ENCODE data around the gene PCNX4.

Gene PCNX4

GRCh38 chr14:60107477-60107876 lies 15.8 kb downstream of the PCNX4 start:
- H3K4me1 ChIP-seq (ENCODE audit: control insufficient read depth, insufficient read depth, low read length): no peaks in the 10 kb centered on the region
- no peaks in the 10 kb centered on the region for H3K9me3 ChIP-seq (ENCODE audit: control insufficient read depth, low read length)
- H3K36me3 ChIP-seq (ENCODE audit: control insufficient read depth, insufficient read depth, low read length): no peaks in the 10 kb centered on the region
- H3K27me3 ChIP-seq (ENCODE audit: control insufficient read depth, insufficient read depth, low read length): no peaks in the 10 kb centered on the region
- no peak overlapping the region for H3K9ac ChIP-seq (ENCODE audit: low read length)
- H3K4me3 ChIP-seq (ENCODE audit: low read length): no peak overlapping the region

DNA sequence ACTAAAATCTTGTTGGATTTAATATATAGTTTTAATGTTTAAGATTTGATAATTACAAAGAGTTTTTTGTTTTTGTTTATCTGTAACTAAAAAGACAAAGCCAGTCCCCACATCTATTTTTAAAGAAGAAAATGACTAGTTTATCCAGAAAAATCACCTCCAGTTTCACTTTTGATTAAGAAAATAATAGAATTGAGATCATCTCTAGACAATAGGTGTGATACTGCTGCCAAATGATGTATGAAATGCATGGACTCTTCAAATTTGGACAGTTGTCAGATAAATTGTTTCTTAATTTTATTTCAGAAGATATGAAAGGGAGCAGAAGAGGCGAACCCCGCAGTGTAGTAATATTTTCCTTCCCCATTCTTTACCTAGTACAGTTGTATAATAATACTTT lies 20.0 kb downstream of the PCNX4 start:
- no peak overlapping the region for H3K9ac ChIP-seq (ENCODE audit: low read length)
- no peaks in the 10 kb centered on the region for H3K27me3 ChIP-seq (ENCODE audit: control insufficient read depth, insufficient read depth, low read length)
- H3K9me3 ChIP-seq (ENCODE audit: control insufficient read depth, low read length): no peaks in the 10 kb centered on the region
- no peaks in the 10 kb centered on the region for H3K36me3 ChIP-seq (ENCODE audit: control insufficient read depth, insufficient read depth, low read length)
- no peak overlapping the region for H3K4me3 ChIP-seq (ENCODE audit: low read length)
- H3K4me1 ChIP-seq (ENCODE audit: control insufficient read depth, insufficient read depth, low read length): no peaks in the 10 kb centered on the region

GRCh38 chr14:60114881-60115280 lies 23.2 kb downstream of the PCNX4 start:
- Histone ChIP-seq H3K9me3 (ENCODE audit: control insufficient read depth, low read length) (no peaks in the 10 kb centered on the region), H3K4me1 (ENCODE audit: control insufficient read depth, insufficient read depth, low read length) (no peaks in the 10 kb centered on the region), H3K27me3 (ENCODE audit: control insufficient read depth, insufficient read depth, low read length) (no peaks in the 10 kb centered on the region), H3K4me3 (ENCODE audit: low read length) (no peak overlapping the region), H3K36me3 (ENCODE audit: control insufficient read depth, insufficient read depth, low read length) (no peaks in the 10 kb centered on the region), H3K9ac (ENCODE audit: low read length) (no peak overlapping the region)

- Histone ChIP-seq H3K36me3 (ENCODE audit: control insufficient read depth, insufficient read depth, low read length) (no peaks in the 10 kb centered on the region), H3K27me3 (ENCODE audit: control insufficient read depth, insufficient read depth, low read length) (no peaks in the 10 kb centered on the region), H3K4me1 (ENCODE audit: control insufficient read depth, insufficient read depth, low read length) (no peaks in the 10 kb centered on the region), H3K4me3 (ENCODE audit: low read length) (no peak overlapping the region), H3K9me3 (ENCODE audit: control insufficient read depth, low read length) (no peaks in the 10 kb centered on the region), H3K9ac (ENCODE audit: low read length) (no peak overlapping the region)
Measured at GRCh38 chr14:60116181-60116580, 24.5 kb downstream of the PCNX4 start.

DNA sequence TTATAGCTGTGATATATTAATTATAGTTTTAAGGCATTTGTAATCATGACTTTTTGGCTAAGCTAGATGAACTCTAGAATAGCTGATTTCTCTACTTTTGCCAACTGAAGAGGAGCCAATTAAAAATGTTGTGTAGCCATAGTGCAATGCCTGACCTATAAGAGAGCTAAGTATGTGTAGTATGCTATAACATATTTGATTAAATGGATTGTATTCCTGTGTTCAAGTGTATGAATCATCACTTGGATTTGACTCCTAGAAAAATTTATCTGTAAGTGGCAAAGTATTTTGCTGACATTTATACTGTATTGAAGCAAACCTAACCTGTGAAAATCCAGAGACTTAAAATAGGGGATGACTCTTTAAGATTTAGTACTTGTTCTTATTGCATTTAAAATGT lies 34.2 kb downstream of the PCNX4 start:
- Histone ChIP-seq H3K36me3 (ENCODE audit: control insufficient read depth, insufficient read depth, low read length) (peaks cover 4% of the 10 kb centered on the region), H3K27me3 (ENCODE audit: control insufficient read depth, insufficient read depth, low read length) (no peaks in the 10 kb centered on the region), H3K4me1 (ENCODE audit: control insufficient read depth, insufficient read depth, low read length) (no peaks in the 10 kb centered on the region), H3K9me3 (ENCODE audit: control insufficient read depth, low read length) (no peaks in the 10 kb centered on the region), H3K9ac (ENCODE audit: low read length) (no peak overlapping the region), H3K4me3 (ENCODE audit: low read length) (no peak overlapping the region)

DNA sequence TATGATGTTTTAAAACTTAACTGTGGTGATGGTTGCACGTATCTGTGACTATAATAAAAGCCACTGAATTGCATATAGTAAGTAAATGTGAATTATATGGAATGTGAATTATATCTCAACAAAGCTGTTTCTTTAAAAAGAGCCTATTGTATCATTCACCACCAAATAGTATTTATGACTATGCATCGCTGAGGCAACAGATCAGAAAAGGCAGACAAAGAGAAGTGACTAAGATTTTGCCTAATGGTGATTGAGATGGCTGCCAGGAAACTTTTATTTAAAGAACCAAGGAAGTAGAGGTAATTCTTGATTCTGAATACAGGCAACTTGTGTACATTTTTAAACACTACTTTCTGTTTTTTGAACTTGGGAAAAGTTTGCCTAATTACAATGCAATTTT lies 41.8 kb downstream of the PCNX4 start:
- Histone ChIP-seq H3K9ac (ENCODE audit: low read length) (no peak overlapping the region), H3K9me3 (ENCODE audit: control insufficient read depth, low read length) (no peaks in the 10 kb centered on the region), H3K36me3 (ENCODE audit: control insufficient read depth, insufficient read depth, low read length) (no peaks in the 10 kb centered on the region), H3K4me3 (ENCODE audit: low read length) (no peak overlapping the region), H3K27me3 (ENCODE audit: control insufficient read depth, insufficient read depth, low read length) (no peaks in the 10 kb centered on the region), H3K4me1 (ENCODE audit: control insufficient read depth, insufficient read depth, low read length) (no peaks in the 10 kb centered on the region)

DNA sequence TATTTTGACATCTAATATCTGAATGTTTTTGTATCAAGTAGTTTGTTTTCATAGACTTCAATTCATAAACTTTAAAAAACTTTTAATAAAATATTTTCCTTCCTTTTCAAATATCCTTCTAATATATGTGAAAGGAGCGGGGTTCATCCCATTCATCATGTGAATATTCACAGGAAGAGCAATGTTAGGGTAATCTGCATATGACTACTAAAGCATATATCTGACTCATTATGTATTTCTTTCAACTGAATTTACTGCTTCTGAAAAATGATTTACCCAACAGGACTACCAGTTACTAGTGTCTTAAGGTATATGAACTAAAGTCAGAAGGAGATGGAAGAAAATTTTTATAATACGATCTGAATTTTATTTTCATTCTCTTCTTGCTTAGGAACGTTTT lies 43.0 kb downstream of the PCNX4 start:
- no peaks in the 10 kb centered on the region for H3K4me1 ChIP-seq (ENCODE audit: control insufficient read depth, insufficient read depth, low read length)
- no peaks in the 10 kb centered on the region for H3K27me3 ChIP-seq (ENCODE audit: control insufficient read depth, insufficient read depth, low read length)
- no peaks in the 10 kb centered on the region for H3K36me3 ChIP-seq (ENCODE audit: control insufficient read depth, insufficient read depth, low read length)
- H3K9me3 ChIP-seq (ENCODE audit: control insufficient read depth, low read length): no peaks in the 10 kb centered on the region
- H3K9ac ChIP-seq (ENCODE audit: low read length): no peak overlapping the region
- no peak overlapping the region for H3K4me3 ChIP-seq (ENCODE audit: low read length)

DNA sequence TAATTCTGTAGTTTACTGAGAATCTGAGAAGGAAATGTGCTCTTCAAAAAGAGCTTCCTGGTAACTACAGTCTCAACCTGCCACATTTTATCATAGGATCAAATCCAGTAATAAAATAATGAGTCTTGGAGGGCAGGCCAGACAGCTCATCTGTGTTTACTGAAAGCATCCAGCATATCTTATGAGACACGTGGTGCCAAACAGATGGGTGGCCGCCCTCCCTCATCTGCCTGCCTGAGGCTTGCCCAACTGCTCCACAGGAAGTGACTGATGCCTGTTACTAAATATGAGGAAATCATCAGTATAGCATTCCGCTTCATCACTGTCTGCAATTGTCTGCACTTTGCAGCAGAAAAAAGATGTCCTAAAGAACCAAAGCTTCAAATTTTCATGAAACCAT lies 60.0 kb downstream of the PCNX4 start:
- Histone ChIP-seq H3K9me3 (ENCODE audit: control insufficient read depth, low read length) (no peaks in the 10 kb centered on the region), H3K9ac (ENCODE audit: low read length) (no peak overlapping the region), H3K27me3 (ENCODE audit: control insufficient read depth, insufficient read depth, low read length) (no peaks in the 10 kb centered on the region), H3K36me3 (ENCODE audit: control insufficient read depth, insufficient read depth, low read length) (no peaks in the 10 kb centered on the region), H3K4me1 (ENCODE audit: control insufficient read depth, insufficient read depth, low read length) (no peaks in the 10 kb centered on the region), H3K4me3 (ENCODE audit: low read length) (no peak overlapping the region)

GRCh38 chr14:60153991-60154390 lies 62.3 kb downstream of the PCNX4 start:
- no peak overlapping the region for H3K4me3 ChIP-seq (ENCODE audit: low read length)
- no peaks in the 10 kb centered on the region for H3K4me1 ChIP-seq (ENCODE audit: control insufficient read depth, insufficient read depth, low read length)
- no peak overlapping the region for H3K9ac ChIP-seq (ENCODE audit: low read length)
- no peaks in the 10 kb centered on the region for H3K9me3 ChIP-seq (ENCODE audit: control insufficient read depth, low read length)
- H3K36me3 ChIP-seq (ENCODE audit: control insufficient read depth, insufficient read depth, low read length): no peaks in the 10 kb centered on the region
- no peaks in the 10 kb centered on the region for H3K27me3 ChIP-seq (ENCODE audit: control insufficient read depth, insufficient read depth, low read length)

DNA sequence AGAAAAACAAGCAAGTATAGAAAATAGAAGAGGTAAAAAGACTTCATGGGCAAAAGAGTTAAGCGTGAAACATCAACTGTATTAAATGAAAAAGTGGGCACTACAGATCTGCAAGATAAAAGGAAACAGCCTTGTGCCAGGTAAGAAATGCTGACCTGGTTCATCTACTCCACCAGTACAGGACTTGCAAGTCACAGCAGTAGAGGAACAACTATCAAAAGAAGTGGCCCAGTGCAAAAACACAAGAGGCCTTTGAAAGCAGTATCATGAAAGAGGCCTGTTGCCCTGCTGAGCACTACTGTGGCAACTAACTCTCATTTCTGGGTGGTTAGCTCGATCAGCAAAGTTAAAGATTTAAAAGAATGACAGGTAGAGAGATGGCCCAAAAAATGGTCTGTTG lies 62.9 kb downstream of the PCNX4 start:
- Histone ChIP-seq H3K9me3 (ENCODE audit: control insufficient read depth, low read length) (no peaks in the 10 kb centered on the region), H3K4me3 (ENCODE audit: low read length) (no peak overlapping the region), H3K4me1 (ENCODE audit: control insufficient read depth, insufficient read depth, low read length) (no peaks in the 10 kb centered on the region), H3K27me3 (ENCODE audit: control insufficient read depth, insufficient read depth, low read length) (no peaks in the 10 kb centered on the region), H3K9ac (ENCODE audit: low read length) (no peak overlapping the region), H3K36me3 (ENCODE audit: control insufficient read depth, insufficient read depth, low read length) (no peaks in the 10 kb centered on the region)

DNA sequence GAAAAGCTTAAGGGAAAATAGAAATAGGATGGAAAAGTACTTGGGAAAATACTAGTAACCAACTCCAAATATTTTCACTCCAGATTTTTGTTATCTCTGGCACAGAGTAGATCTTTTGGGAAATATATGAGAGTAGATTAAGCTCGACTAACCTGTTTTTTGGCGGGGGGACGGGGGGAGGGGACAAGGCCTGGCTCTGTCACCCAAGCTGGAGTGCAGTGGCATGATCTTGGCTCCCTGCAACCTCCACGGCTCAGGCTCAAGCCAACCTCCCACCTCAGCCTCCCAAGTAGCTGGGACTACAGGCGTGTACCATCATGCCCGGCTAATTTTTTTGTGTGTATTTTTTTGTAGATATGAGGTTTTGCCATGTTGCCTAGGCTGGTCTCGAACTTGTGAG lies 68.7 kb downstream of the PCNX4 start:
- Histone ChIP-seq H3K9me3 (ENCODE audit: control insufficient read depth, low read length) (no peaks in the 10 kb centered on the region), H3K4me3 (ENCODE audit: low read length) (no peak overlapping the region), H3K9ac (ENCODE audit: low read length) (no peak overlapping the region), H3K27me3 (ENCODE audit: control insufficient read depth, insufficient read depth, low read length) (no peaks in the 10 kb centered on the region), H3K4me1 (ENCODE audit: control insufficient read depth, insufficient read depth, low read length) (peaks cover 13% of the 10 kb centered on the region), H3K36me3 (ENCODE audit: control insufficient read depth, insufficient read depth, low read length) (no peaks in the 10 kb centered on the region)

GRCh38 chr14:60161196-60162107 lies 69.7 kb downstream of the PCNX4 start:
- H3K27me3 ChIP-seq (ENCODE audit: control insufficient read depth, insufficient read depth, low read length): no peaks in the 10 kb centered on the region
- H3K4me1 ChIP-seq (ENCODE audit: control insufficient read depth, insufficient read depth, low read length): peaks cover 18% of the 10 kb centered on the region
- H3K9ac ChIP-seq (ENCODE audit: low read length): no peak overlapping the region
- H3K4me3 ChIP-seq (ENCODE audit: low read length): no peak overlapping the region
- no peaks in the 10 kb centered on the region for H3K36me3 ChIP-seq (ENCODE audit: control insufficient read depth, insufficient read depth, low read length)
- H3K9me3 ChIP-seq (ENCODE audit: control insufficient read depth, low read length): no peaks in the 10 kb centered on the region
